HPDE6-E6E7 (cell line): ENCODE results near the gene FOXO4.
"Not testable (repeated sequence)": the region's sequence is repeated elsewhere in the genome, so short reads cannot be mapped to it uniquely, and the experiment has no call there.

Experiments
- DNase-seq: peaks from one replicate; pipeline ENCODE4 v3.0.0; 2011; ENCODE audit warnings: missing footprints; ENCODE audit errors: extremely low spot score

Gene FOXO4

GRCh38 chrX:71095555-71095980, at the start of gene FOXO4:
TSS of gene FOXO4 (plus strand) at chrX:71095851. CDS start at chrX:71096529, 678 bp downstream.
- peak; percentile 83 for DNase-seq

- not testable (repeated sequence) for DNase-seq
These were observed 47.8 kb upstream of the FOXO4 start for GRCh38 chrX:71047891-71048290.

GRCh38 chrX:71052721-71053120, 42.9 kb upstream of the FOXO4 start:
- no peak for DNase-seq

GRCh38 chrX:71053217-71053621, 42.4 kb upstream of the FOXO4 start:
- DNase-seq: no peak

- no peak for DNase-seq
These were observed 38.8 kb upstream of the FOXO4 start for GRCh38 chrX:71056867-71057266.

GRCh38 chrX:71057848-71058530, 37.7 kb upstream of the FOXO4 start:
- no peak for DNase-seq

GRCh38 chrX:71060127-71060526, 35.5 kb upstream of the FOXO4 start:
- no peak for DNase-seq

- no peak for DNase-seq
These were observed 28.6 kb upstream of the FOXO4 start for GRCh38 chrX:71067089-71067488.

GRCh38 chrX:71067712-71068043, 28.0 kb upstream of the FOXO4 start:
- no peak for DNase-seq

- DNase-seq: peak; percentile 75
These were observed 27.4 kb upstream of the FOXO4 start, which contains the start of gene SNX12 for GRCh38 chrX:71068044-71068918. TSS of gene SNX12 (minus strand) at chrX:71068334. CDS start at chrX:71068306, 28 bp downstream.

GRCh38 chrX:71070531-71070930, 25.1 kb upstream of the FOXO4 start:
- no peak for DNase-seq

GRCh38 chrX:71081330-71082123, 14.1 kb upstream of the FOXO4 start:
- no peak for DNase-seq

GRCh38 chrX:71082124-71082647, 13.5 kb upstream of the FOXO4 start:
- no peak for DNase-seq

- no peak for DNase-seq
These were observed 12.8 kb upstream of the FOXO4 start for GRCh38 chrX:71082822-71083221.

GRCh38 chrX:71085900-71086299, 9.8 kb upstream of the FOXO4 start:
- DNase-seq: no peak

GRCh38 chrX:71091263-71091662, 4.4 kb upstream of the FOXO4 start:
- no peak for DNase-seq

- no peak for DNase-seq
These were observed 618 bp upstream of the FOXO4 start for GRCh38 chrX:71095033-71095432.

- DNase-seq: no peak
These were observed 519 bp downstream of the FOXO4 start for GRCh38 chrX:71095981-71096759.

GRCh38 chrX:71096760-71097032, 1.0 kb downstream of the FOXO4 start:
- DNase-seq: no peak

GRCh38 chrX:71098302-71098701, 2.7 kb downstream of the FOXO4 start:
- no peak for DNase-seq

- no peak for DNase-seq
These were observed 3.4 kb downstream of the FOXO4 start for GRCh38 chrX:71098951-71099506.
